HCT116 (cell line): Measurements from ENCODE around the gene SCGB1C2. TPM values are rescaled to one million over a fixed set of nuclear protein-coding genes. Genes with fewer than 3 reads are reported as not detected.

Source experiments
- ATAC-seq: fragments of 200-7000 bp; cut with Tn5 transposase; 2 replicates; pipeline ENCODE4 v1.9.1; 2020; ENCODE audit warnings: mild to moderate bottlenecking, moderate library complexity
- BruUV-seq: library from RNA; stranded (reverse); fragments of 400-500 nt; replicated peaks from 2 replicates; lab custom pipeline; 2021; lab: Mats Ljungman, UMichigan
- CTCF ChIA-PET: fragments of 300-600 bp; sonication (Branson Sonifier 250); formaldehyde crosslinking; loops from one replicate; lab custom pipeline; 2021; ENCODE audit warnings: antibody characterized with exemption; lab: Charles Lee
- POLR2A ChIA-PET: fragments of 300-600, 350-600 bp; sonication (Branson Sonifier 250); formaldehyde crosslinking; loops from one replicate; lab custom pipeline; 2021; ENCODE audit warnings: antibody characterized with exemption; lab: Charles Lee
- RAD21 ChIA-PET, 2 experiments: fragments of 300-600 bp; sonication (Branson Sonifier 250); formaldehyde crosslinking; loops; one replicate each; lab custom pipeline; 2023; ENCODE audit warnings: low total read pairs in 2 of 2; ENCODE audit not compliant: uncharacterized antibody in 2 of 2, unreplicated experiment in 2 of 2, low non-redundant PET in 1 of 2; lab: Charles Lee
- DNase-seq: peaks from one replicate; pipeline ENCODE4 v3.0.0-alpha.2; 2010; ENCODE audit warnings: low read depth, low spot score
- H2AFZ ChIP-seq: fragments of 200-600 bp; shearing (Covaris generic), sonication (generic); 2 replicates; pipeline ENCODE4 v1.6.1; 2017; ENCODE audit warnings: low read depth, mixed run types, mixed read lengths, antibody characterized with exemption, low read length; ENCODE audit not compliant: poor library complexity, severe bottlenecking
- H3K27ac ChIP-seq: 2 replicates; pipeline ENCODE4 v1.5.1; 2012; ENCODE audit warnings: low read depth, low read length
- H3K27me3 ChIP-seq: fragments of 200-600 bp; sonication (generic); 2 replicates; pipeline ENCODE4 v1.6.1; 2016; ENCODE audit warnings: mixed run types, low read length, mixed read lengths; ENCODE audit not compliant: insufficient read depth
- H3K36me3 ChIP-seq, 2 experiments: fragments of 200-500 bp in 1 of 2; fragments of 200-600 bp in 1 of 2; sonication (Bioruptor generic) in 1 of 2; sonication (generic) in 1 of 2; 2 replicates each; pipeline versions ENCODE4 v1.5.1 to v1.6.1; 2014 to 2016; ENCODE audit warnings: low read length in 2 of 2, inconsistent platforms in 1 of 2, mixed read lengths in 1 of 2, mixed run types in 1 of 2; ENCODE audit not compliant: insufficient read depth in 2 of 2, control insufficient read depth in 1 of 2
- H3K4me1 ChIP-seq, 2 experiments: fragments of 200-600 bp in 1 of 2; sonication (generic) in 1 of 2; 2 replicates each; pipeline versions ENCODE4 v1.5.1 to v1.6.1; 2012 to 2017; ENCODE audit warnings: low read length in 2 of 2, inconsistent platforms in 1 of 2, mild to moderate bottlenecking in 1 of 2, mixed read lengths in 1 of 2, mixed run types in 1 of 2, moderate library complexity in 1 of 2; ENCODE audit not compliant: insufficient read depth in 2 of 2, control insufficient read depth in 1 of 2
- H3K4me2 ChIP-seq: fragments of 200-600 bp; sonication (generic); 2 replicates; pipeline ENCODE4 v1.6.1; 2017; ENCODE audit warnings: mixed run types, low read length, mixed read lengths
- H3K4me3 ChIP-seq, 2 experiments: fragments of 200-600 bp in 1 of 2; sonication (generic) in 1 of 2; replicated peaks in 1 of 2; 2 replicates each; pipeline ENCODE4 v1.5.1; 2011 to 2016; ENCODE audit warnings: low read length in 2 of 2, control low read depth in 1 of 2, low read depth in 1 of 2, mild to moderate bottlenecking in 1 of 2, mixed read lengths in 1 of 2, mixed run types in 1 of 2
- H3K79me2 ChIP-seq: fragments of 200-600 bp; sonication (generic); 2 replicates; pipeline ENCODE4 v1.6.1; 2017; ENCODE audit warnings: mild to moderate bottlenecking, mixed run types, low read length, moderate library complexity, mixed read lengths; ENCODE audit not compliant: insufficient read depth
- H3K9ac ChIP-seq: fragments of 200-600 bp; sonication (generic); 2 replicates; pipeline ENCODE4 v1.6.1; 2016; ENCODE audit warnings: low read length, mixed read lengths
- H3K9me2 ChIP-seq: fragments of 200-600 bp; sonication (generic), shearing (Covaris generic); 2 replicates; pipeline ENCODE4 v1.6.1; 2017; ENCODE audit warnings: mixed run types, mild to moderate bottlenecking, moderate library complexity; ENCODE audit not compliant: insufficient read depth
- H3K9me3 ChIP-seq, 2 experiments: fragments of 200-500 bp in 1 of 2; fragments of 200-600 bp in 1 of 2; sonication (Bioruptor generic) in 1 of 2; sonication (generic) in 1 of 2; 2 replicates each; pipeline ENCODE4 v1.6.1; 2014 to 2017; ENCODE audit warnings: low read length in 2 of 2, mixed read lengths in 2 of 2, inconsistent platforms in 1 of 2, low read depth in 1 of 2, mild to moderate bottlenecking in 1 of 2, mixed run types in 1 of 2, moderate library complexity in 1 of 2; ENCODE audit not compliant: control insufficient read depth in 1 of 2, insufficient read depth in 1 of 2
- H4K20me1 ChIP-seq: fragments of 200-600 bp; sonication (generic), shearing (Covaris generic); 2 replicates; pipeline ENCODE4 v1.6.1; 2017; ENCODE audit warnings: mixed run types, mild to moderate bottlenecking, moderate library complexity; ENCODE audit not compliant: insufficient read depth
- CEBPB ChIP-seq: IDR thresholded peaks from 2 replicates; pipeline ENCODE4 v1.6.1; 2012; ENCODE audit warnings: low read depth
- EZH2 ChIP-seq: fragments of 200-600 bp; sonication (generic); IDR thresholded peaks from 2 replicates; pipeline ENCODE4 v1.6.1; 2017; ENCODE audit warnings: antibody characterized with exemption, mixed run types
- JUND ChIP-seq: IDR thresholded peaks from 2 replicates; pipeline ENCODE4 v1.6.1; 2012
- POLR2A ChIP-seq: IDR thresholded peaks from 2 replicates; pipeline ENCODE4 v1.7.0; 2011; ENCODE audit warnings: borderline replicate concordance; ENCODE audit not compliant: insufficient read depth, insufficient read length; ENCODE audit errors: extremely low read depth
- REST ChIP-seq: IDR thresholded peaks from 2 replicates; pipeline ENCODE4 v1.6.1; 2012; ENCODE audit warnings: low read depth
- SIN3A ChIP-seq: IDR thresholded peaks from 2 replicates; pipeline ENCODE4 v1.6.1; 2012; ENCODE audit warnings: low read depth
- TCF7L2 ChIP-seq: IDR thresholded peaks from 2 replicates; pipeline ENCODE4 v1.7.0; 2011; ENCODE audit warnings: borderline replicate concordance, inconsistent platforms; ENCODE audit not compliant: insufficient read depth, insufficient read length; ENCODE audit errors: extremely low read depth
- YY1 ChIP-seq: IDR thresholded peaks from 2 replicates; pipeline ENCODE4 v1.6.1; 2011; ENCODE audit warnings: low read length, low read depth, moderate library complexity, mild to moderate bottlenecking; ENCODE audit not compliant: insufficient replicate concordance; ENCODE audit errors: extremely low read depth
- intact Hi-C: fragments of 100-400 bp; cut with micrococcal nuclease; formaldehyde crosslinking; loops from 2 replicates; pipeline ENCODE4 v1.10.0; 2022
- total RNA-seq: library from RNA; stranded (reverse); gene quantifications from one replicate; pipeline ENCODE4 v1.2.1, GENCODE V29; 2021; ENCODE audit not compliant: unreplicated experiment
- TF ChIP-seq, protein P1 (sequence below): IDR thresholded peaks from 2 replicates; pipeline ENCODE4 v1.6.1; 2012
- TF ChIP-seq, protein P2 (sequence below): IDR thresholded peaks from 2 replicates; pipeline ENCODE4 v1.6.1; 2012

Gene SCGB1C2
- total RNA-seq, 1 experiment from 2014 or later = not detected

- H4K20me1 ChIP-seq = no peaks in the 10 kb centered on the region
- TF ChIP-seq YY1 = no peak
- no peak for TF ChIP-seq SIN3A
- TF ChIP-seq TCF7L2 = no peak
- TF ChIP-seq, protein P1, sequence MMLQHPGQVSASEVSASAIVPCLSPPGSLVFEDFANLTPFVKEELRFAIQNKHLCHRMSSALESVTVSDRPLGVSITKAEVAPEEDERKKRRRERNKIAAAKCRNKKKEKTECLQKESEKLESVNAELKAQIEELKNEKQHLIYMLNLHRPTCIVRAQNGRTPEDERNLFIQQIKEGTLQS = no peak
- no peak for TF ChIP-seq CEBPB
- no peak for TF ChIP-seq JUND
- TF ChIP-seq REST = no peak
- TF ChIP-seq, protein P2, sequence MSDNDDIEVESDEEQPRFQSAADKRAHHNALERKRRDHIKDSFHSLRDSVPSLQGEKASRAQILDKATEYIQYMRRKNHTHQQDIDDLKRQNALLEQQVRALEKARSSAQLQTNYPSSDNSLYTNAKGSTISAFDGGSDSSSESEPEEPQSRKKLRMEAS = no peak
- no peak for TF ChIP-seq EZH2
- no peak for TF ChIP-seq POLR2A
- no peaks in the 10 kb centered on the region for H3K9me3 ChIP-seq
- RAD21 ChIA-PET = no interaction called here
- H3K79me2 ChIP-seq = no peaks in the 10 kb centered on the region
- no peak overlapping the region for H2AFZ ChIP-seq
- no peaks in the 10 kb centered on the region; a peak in 1 of 4 replicates for H3K4me1 ChIP-seq
- POLR2A ChIA-PET = no interaction called here
- intact Hi-C loops = no loop called here
- no peak overlapping the region for H3K4me3 ChIP-seq
- ATAC-seq (no peak), DNase-seq (no peak)
- H3K36me3 ChIP-seq = peaks cover 0 to 2% of the 10 kb centered on the region in 2 experiments; a peak in 1 of 4 replicates
- no peak overlapping the region for H3K27ac ChIP-seq
- H3K9me2 ChIP-seq = no peaks in the 10 kb centered on the region
- no peak overlapping the region for H3K9ac ChIP-seq
- BruUV-seq = no TSS peak
- CTCF ChIA-PET = no interaction called here
- no peak overlapping the region for H3K4me2 ChIP-seq
- no peaks in the 10 kb centered on the region for H3K27me3 ChIP-seq
Measured at GRCh38 chr17:155576-155975, 18.2 kb downstream of the SCGB1C2 start.
